A673 (cell line): ENCODE results near the gene CD3D.

Experiments
- EZH2 ChIP-seq: fragments of 200-600 bp; sonication (generic); IDR thresholded peaks from 2 replicates; pipeline ENCODE4 v1.6.1; 2017; ENCODE audit warnings: borderline replicate concordance, low read depth, mild to moderate bottlenecking, mixed read lengths, antibody characterized with exemption, low read length; ENCODE audit not compliant: poor library complexity, severe bottlenecking
- TF ChIP-seq, protein P1 (sequence below): fragments of 300-800, 200-600 bp; sonication (generic); conservative IDR thresholded peaks from 2 replicates; pipeline ENCODE4 v1.5.1; 2017; ENCODE audit warnings: low read depth, mild to moderate bottlenecking, antibody characterized with exemption, low read length, moderate library complexity, mixed read lengths

DNA sequence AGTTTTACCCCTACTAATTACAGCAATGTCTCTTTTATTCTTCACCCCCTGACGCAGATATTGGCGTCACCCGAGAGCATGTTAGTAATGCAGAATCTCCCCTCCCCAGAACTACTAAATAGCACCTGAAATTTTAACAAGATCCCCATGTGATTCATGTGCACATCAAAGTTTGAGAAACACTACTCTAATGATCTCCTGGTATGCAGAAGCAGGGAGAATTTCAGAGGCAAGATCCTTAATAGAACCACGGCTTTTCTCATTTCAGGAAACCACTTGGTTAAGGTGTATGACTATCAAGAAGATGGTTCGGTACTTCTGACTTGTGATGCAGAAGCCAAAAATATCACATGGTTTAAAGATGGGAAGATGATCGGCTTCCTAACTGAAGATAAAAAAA lies 7.0 kb upstream of the CD3D start:
- TF ChIP-seq, protein P1, sequence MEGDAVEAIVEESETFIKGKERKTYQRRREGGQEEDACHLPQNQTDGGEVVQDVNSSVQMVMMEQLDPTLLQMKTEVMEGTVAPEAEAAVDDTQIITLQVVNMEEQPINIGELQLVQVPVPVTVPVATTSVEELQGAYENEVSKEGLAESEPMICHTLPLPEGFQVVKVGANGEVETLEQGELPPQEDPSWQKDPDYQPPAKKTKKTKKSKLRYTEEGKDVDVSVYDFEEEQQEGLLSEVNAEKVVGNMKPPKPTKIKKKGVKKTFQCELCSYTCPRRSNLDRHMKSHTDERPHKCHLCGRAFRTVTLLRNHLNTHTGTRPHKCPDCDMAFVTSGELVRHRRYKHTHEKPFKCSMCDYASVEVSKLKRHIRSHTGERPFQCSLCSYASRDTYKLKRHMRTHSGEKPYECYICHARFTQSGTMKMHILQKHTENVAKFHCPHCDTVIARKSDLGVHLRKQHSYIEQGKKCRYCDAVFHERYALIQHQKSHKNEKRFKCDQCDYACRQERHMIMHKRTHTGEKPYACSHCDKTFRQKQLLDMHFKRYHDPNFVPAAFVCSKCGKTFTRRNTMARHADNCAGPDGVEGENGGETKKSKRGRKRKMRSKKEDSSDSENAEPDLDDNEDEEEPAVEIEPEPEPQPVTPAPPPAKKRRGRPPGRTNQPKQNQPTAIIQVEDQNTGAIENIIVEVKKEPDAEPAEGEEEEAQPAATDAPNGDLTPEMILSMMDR: no peak
- TF ChIP-seq EZH2: no peak
